ENCODE measurements around the gene MALL.
"Not testable (repeated sequence)": the region's sequence is repeated elsewhere in the genome, so short reads cannot be mapped to it uniquely, and the experiment has no call there.

MALL gene

DNA sequence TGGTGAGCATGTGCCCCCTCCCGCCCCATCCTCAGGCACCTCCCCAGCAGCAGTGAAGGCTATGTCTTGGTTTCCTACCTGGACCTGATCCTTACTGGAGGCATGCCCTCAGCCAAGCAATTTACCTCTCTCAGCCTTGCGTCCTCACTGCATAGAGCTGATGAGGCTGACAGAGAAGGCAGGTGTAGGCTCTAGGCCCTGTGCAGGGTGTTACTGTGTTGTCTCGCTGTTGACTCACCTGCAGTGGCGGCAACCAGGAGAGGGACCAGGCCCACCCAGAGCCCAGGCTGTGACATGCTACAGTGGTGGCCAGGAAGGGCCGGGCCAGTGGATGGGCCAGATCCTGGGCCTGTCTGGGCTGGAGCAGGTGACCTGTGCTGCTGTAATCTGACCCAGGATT, 65.9 kb downstream of the MALL start:
- DNase-seq, result not testable (repeated sequence)

DNA sequence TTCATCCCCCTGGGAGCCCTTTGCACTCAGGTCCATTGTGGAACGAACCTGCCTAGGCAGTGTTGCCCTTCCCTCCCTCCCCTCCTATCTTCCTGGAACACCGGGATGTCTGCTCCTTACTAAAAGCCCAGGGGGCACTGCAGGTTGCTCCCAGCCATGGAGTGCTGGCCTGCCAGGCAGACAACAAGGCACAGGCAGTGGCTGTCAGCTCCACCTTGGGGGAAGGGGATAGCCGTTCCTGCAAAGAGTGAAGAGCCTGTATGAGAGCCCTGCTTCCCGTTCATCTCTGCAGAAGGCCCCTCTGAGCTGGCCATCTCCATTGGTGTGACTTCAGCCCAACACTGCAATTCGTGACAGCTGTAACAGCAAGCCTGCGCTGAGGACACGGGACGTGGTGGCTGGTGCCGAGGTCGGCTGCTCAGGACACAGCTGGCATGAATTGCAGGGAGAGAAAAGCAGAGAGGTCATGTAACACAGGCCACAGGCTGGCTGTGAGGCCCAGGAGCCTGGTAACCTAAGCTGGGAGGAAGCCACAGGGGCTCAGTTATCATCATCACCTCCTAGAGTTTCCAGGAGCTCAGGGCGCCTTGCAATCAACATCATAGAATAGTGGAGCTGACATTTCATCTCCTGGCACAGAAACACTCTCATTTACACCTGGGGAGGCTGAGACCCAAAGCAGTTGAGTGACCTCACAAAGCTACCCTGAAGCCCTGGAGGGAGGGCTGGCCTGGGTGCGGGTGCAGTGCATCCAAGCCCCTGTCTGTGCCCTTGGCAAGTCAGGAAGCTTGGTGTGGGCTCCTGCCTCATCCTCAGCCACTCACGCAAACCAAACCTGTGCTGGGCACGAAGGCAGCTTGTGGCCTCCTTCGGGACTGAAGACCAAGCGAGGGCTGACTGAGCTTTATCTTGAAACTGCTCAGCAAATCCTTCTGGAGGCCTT, 67.1 kb downstream of the MALL start:
- not testable (repeated sequence) for DNase-seq

DNA sequence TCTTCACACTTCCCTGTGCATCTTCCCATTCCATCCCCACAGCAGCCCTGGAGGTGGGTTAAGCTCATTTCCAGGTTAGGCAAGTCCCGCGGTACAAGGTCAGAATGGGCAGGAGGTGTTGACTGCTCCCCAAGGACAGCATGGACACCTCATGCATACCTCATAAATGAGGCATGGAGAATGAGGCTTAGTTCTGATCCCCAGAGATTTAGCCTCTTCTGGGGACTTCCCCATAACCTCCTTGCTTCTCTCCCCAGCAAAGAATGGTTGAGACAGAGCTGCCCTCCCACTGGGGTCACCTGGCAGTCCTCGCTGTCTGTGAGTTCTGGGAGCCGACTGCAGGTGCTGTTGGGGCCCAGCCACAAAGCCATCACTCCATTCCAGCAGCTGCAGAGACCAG, 68.4 kb downstream of the MALL start:
- not testable (repeated sequence) for DNase-seq

DNA sequence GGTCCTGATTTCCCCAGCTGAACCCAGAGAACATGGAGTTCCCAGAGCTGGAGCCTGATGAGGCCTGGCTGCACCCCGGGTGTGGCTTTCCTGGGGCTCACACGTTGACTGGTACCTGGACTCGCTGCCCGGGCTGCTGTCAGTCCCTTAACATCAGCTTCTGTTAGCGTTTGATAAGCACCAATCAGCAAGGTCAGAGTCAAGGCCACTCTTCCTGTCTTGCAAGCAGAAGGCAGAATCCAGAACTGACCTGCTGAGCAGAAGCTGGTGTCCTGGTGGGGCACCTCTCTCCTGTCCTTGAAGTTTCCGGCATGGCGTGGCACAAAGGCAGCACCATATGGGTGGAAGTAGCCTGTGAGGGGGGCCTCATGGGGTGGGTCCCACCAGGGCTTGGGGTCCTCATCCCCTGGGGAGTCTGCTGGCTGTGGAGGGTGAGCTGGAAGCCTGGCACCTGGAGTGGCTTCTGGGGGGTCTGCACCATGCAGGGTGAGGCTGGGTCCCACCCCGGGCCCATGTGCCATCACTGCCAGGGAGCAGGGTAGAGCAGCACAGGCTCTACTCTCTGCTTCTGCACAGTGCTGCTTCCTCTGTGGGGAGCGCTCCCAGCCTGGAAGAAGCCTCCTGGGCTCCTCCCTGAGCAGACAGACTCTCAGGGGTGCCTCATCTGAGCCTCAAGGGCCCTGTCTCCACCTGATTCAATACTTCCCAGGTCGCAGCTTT, 73.5 kb downstream of the MALL start:
- not testable (repeated sequence) for DNase-seq

DNA sequence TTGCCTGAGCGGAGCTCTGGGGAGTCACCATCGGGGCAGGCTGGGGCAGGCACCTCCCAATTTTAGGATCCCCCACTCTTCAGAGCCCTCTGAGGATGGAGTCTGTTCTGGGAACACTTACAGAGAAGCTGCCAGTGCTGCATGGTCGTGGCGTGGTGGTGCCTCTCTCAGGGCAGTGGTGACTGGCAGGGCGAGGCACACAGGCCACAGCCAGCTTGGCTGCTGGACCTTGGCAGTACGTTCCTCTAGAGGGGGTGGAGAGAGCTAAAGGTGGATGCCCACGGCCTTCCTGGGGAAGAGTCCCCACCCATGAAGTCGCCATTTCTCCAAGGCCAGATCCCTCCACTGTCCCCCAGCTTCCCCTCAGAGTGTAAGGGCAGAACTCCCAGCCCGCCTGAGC, 78.3 kb downstream of the MALL start:
- not testable (repeated sequence) for DNase-seq

DNA sequence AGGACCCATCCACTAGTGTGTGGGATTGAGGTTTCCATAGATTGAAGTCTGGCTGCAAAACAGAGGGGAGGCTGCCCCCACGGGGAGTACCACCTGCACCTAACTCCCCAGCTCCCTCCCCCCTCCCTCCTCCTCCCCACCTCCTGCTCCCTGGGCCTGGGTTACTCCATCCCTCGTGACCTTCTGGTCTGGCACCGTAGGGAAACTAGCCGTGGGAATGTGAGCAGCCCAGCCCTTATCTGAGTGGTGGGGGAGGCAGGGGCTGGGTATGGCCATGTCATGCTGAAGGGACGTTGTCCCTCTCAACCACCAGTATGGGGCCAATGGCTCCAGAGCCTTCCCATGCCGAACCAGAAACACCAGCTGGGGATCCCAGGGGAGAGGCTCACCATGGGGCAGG, 80.2 kb downstream of the MALL start:
- DNase-seq, result not testable (repeated sequence)

DNA sequence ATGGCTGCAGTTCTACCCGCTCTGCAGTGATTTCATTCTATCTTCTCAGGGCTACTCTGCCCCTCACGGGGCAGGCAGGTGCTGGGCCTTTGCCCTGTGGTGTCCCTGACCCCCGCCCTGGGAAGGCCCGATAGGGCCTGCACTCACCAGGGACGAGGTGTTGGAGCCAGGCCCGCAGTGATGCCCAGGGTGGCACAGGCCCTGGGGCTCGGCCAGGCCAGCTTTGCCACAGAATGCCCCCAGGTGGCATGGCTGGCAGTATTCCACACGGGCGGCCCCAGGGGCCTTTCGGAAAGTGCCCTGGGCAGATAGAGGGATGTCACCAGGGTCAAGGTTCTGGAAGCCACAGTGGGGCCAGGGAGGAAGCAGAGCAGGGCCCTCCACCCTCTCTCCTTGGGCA, 80.7 kb downstream of the MALL start:
- not testable (repeated sequence) for DNase-seq
